C4-2B (cell line): ENCODE measurements around the gene ANKRD53.
A peak's percentile ranks its signal among the peaks of the same experiment; 100 is the strongest.

Experiments
- H3K27ac ChIP-seq: fragments of 450-650 bp; 2 replicates; pipeline ENCODE4 v1.5.1; 2017
- ZFX ChIP-seq: fragments of 450-650 bp; IDR thresholded peaks from 2 replicates; pipeline ENCODE4 v1.6.1; 2017
- TF ChIP-seq, protein P1 (sequence below): fragments of 450-650 bp; conservative IDR thresholded peaks from 2 replicates; pipeline ENCODE4 v1.5.1; 2017; ENCODE audit warnings: mild to moderate bottlenecking

The ANKRD53 gene

GRCh38 chr2:70947556-70948184, 30.8 kb upstream of the ANKRD53 start:
- no peak for TF ChIP-seq ZFX
- no peak overlapping the region for H3K27ac ChIP-seq

DNA sequence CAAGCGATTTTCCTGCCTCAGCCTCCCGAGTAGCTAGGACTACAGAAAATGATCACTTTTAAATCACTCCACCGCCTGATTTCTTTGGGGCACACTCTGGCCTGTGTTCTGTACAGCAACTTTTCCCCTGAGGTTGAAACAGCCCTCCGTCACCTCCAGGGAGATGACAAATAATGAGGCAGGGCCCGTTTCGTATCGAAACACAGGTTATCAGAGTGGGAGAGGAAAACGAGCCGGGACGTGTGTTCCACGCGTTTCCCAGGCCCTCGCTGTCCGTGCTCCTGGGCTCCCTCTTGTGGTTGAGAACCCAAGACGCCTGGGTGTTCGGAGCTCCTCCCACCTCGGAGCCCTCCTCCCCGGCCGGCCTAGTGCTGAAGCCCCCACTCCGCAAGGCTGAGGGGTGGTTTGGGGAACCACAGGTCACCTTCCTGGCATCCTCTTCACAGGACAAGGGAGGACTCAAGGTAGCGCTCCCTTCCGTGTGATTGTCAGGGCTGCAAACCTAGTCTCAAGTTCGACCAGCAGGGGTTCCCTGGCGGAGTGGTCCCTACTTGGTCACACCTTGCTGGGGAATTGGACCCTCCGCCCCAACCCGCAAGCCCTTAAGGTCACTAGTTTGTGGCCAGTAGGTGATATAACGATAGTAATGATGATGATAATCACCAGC, 30.0 kb upstream of the ANKRD53 start:
- H3K27ac ChIP-seq: no peak overlapping the region
- TF ChIP-seq, protein P1, sequence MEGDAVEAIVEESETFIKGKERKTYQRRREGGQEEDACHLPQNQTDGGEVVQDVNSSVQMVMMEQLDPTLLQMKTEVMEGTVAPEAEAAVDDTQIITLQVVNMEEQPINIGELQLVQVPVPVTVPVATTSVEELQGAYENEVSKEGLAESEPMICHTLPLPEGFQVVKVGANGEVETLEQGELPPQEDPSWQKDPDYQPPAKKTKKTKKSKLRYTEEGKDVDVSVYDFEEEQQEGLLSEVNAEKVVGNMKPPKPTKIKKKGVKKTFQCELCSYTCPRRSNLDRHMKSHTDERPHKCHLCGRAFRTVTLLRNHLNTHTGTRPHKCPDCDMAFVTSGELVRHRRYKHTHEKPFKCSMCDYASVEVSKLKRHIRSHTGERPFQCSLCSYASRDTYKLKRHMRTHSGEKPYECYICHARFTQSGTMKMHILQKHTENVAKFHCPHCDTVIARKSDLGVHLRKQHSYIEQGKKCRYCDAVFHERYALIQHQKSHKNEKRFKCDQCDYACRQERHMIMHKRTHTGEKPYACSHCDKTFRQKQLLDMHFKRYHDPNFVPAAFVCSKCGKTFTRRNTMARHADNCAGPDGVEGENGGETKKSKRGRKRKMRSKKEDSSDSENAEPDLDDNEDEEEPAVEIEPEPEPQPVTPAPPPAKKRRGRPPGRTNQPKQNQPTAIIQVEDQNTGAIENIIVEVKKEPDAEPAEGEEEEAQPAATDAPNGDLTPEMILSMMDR: peak; percentile 84
- no peak for TF ChIP-seq ZFX

DNA sequence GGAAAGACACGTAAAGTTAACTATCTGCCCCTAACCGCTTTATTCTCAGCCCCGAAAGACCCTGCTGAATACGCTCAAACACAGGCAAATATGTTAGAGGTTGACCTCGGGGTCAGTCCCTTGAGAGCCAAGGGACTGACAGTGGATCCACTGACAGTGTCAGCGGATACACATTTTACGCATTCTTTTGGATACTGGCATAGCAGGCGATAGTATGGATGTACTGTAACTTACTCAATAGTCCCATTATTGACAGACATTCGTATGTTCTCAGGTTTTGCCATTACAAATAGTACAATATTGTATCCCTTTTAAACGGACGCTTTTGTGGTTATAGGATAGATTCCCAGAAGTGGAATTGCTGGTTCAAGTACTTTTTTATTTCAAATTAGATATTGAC, 29.3 kb upstream of the ANKRD53 start:
- no peak for TF ChIP-seq ZFX
- TF ChIP-seq, protein P1: no peak
- no peak overlapping the region for H3K27ac ChIP-seq

DNA sequence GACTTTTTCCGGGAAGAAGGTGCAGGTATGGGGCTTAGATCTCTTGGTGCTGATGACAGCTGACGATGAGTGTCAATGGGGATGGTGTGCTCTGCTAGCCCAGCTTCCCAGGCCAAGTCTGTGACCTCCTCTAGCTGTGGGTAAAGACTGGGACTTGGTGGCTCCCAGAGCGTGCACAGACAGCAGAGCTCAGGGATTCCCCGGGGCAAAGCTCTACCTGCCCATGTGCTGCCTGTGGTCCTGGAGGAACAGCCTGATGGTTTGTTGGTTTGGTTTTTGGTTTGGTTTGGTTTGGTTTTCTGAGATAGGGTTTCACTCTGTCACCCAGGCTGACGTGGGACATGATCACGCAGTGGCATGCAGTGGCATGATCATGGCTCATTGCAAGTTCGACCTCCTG, 23.5 kb upstream of the ANKRD53 start:
- no peak overlapping the region for H3K27ac ChIP-seq

GRCh38 chr2:70956141-70956540, 22.3 kb upstream of the ANKRD53 start:
- no peak overlapping the region for H3K27ac ChIP-seq
- TF ChIP-seq ZFX: no peak
- TF ChIP-seq, protein P1: no peak

More for the DNA sequence above, 23.5 kb upstream of the ANKRD53 start:
- TF ChIP-seq, protein P1: no peak
- TF ChIP-seq ZFX: no peak

DNA sequence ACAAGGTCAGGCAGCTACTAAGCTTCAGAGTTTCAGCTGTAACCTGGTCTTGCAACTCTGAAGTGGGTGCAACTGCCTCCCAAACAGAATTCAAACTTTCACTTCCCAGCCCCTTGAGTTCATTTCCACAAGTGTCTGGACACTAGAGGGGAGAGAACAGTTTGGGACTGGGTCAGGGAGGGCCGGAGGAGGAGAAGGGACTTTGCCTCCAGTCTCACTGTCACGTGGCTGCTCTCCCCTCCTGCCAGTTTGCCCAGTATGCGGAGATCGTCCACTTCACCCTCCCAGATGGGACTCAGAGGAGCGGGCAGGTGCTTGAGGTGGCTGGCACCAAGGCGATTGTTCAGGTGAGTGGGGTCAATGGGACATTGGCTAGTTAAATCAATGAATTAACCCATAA, 20.6 kb upstream of the ANKRD53 start:
- no peak overlapping the region for H3K27ac ChIP-seq
- TF ChIP-seq ZFX: no peak
- TF ChIP-seq, protein P1: no peak

- no peak overlapping the region for H3K27ac ChIP-seq
- TF ChIP-seq ZFX: no peak
- TF ChIP-seq, protein P1: no peak
Measured at GRCh38 chr2:70958759-70959158, 19.7 kb upstream of the ANKRD53 start.
